K562 (cell line): Measurements from ENCODE around the gene ADD2.

ENCODE experiments used
- CTCF ChIP-seq, 3 experiments: IDR thresholded peaks in 2 of 3; conservative IDR thresholded peaks in 1 of 3; 2 replicates each; pipeline ENCODE4 v1.5.1; 2011 to 2012; ENCODE audit warnings: low read length in 3 of 3, mild to moderate bottlenecking in 3 of 3, control low read depth in 2 of 3, improper control_type of control experiment in 1 of 3, inconsistent platforms in 1 of 3, low read depth in 1 of 3, mixed read lengths in 1 of 3, moderate library complexity in 1 of 3; ENCODE audit not compliant: insufficient read depth in 2 of 3
- POLR2A ChIP-seq: fragments of 450-650 bp; conservative IDR thresholded peaks from 2 replicates; pipeline ENCODE4 v1.6.1; 2016
- ZNF175 ChIP-seq: fragments of 200-800 bp; sonication (Bioruptor generic); IDR thresholded peaks from 2 replicates; pipeline ENCODE4 v1.6.1; 2016; ENCODE audit warnings: low read depth, mild to moderate bottlenecking, missing genetic modification characterization, missing compliant biosample characterization

DNA sequence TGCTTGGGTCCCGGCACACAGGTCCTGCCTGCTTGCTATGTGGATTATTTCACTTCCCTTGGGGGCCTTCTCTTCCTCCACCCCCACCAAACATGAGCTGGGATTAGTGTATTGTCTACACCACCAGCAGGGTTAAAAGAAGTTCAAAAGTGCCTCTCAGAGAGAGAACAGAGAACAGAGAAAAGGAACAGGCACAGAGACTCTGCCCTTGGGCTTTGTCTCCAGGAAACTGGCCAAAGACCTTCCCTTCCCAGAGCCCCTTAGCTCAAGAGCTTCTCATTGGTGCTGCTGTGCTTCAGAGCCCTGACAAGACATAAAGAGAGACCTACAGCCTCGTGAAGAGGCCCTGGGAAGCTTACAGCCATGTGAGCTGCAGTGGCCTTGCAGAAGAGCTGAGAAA, 29.5 kb upstream of the ADD2 start:
- TF ChIP-seq CTCF (IDR thresholded peaks at IDR 0.05 in 2 of 3, conservative IDR thresholded peaks at IDR 0.05 in 1 of 3; ENCODE audit: insufficient read depth in 2 of 3, low read depth in 1 of 3, low read length in 3 of 3) = no peak
- TF ChIP-seq POLR2A = no peak
- TF ChIP-seq ZNF175 = no peak
